Stimulated activated naive CD8-positive, alpha-beta T cell treated with anti-CD3 and anti-CD28 coated beads, Interleukin-15, amount 100 ng/mL, for 72 hours (primary cell): ENCODE results near the gene KIAA1328.
A peak's percentile ranks its signal among the peaks of the same experiment; 100 is the strongest.

Experiments used
- ATAC-seq: fragments of 150-1000 bp; cut with Tn5 transposase; 2 replicates; pipeline ENCODE4 v1.10.0; 2021; ENCODE audit warnings: mild to moderate bottlenecking, moderate library complexity
- DNase-seq, 2 donors: peaks; one replicate each; pipeline ENCODE4 v3.0.0; 2021 to 2022
- H3K27ac Mint-ChIP-seq, 2 donors: one replicate each; pipeline ENCODE4 v1.8.0; 2022; ENCODE audit warnings: mild to moderate bottlenecking in 2 of 2, mixed read lengths in 2 of 2, moderate library complexity in 2 of 2
- H3K27me3 Mint-ChIP-seq: one replicate; pipeline ENCODE4 v1.8.0; 2022; ENCODE audit warnings: mixed read lengths
- H3K4me1 Mint-ChIP-seq: one replicate; pipeline ENCODE4 v1.8.0; 2022; ENCODE audit warnings: mild to moderate bottlenecking, mixed read lengths
- H3K4me3 Mint-ChIP-seq, 2 donors: one replicate each; pipeline ENCODE4 v1.8.0; 2022; ENCODE audit warnings: mild to moderate bottlenecking in 2 of 2, mixed read lengths in 2 of 2, moderate library complexity in 1 of 2
- H3K9me3 Mint-ChIP-seq, 2 donors: one replicate each; pipeline ENCODE4 v1.8.0; 2022; ENCODE audit warnings: mixed read lengths in 2 of 2

Gene KIAA1328

GRCh38 chr18:37261246-37261840, 432.4 kb downstream of the KIAA1328 start:
- peaks cover 47% of the 10 kb centered on the region for H3K27me3 Mint-ChIP-seq
- no peak overlapping the region for H3K4me3 Mint-ChIP-seq
- ATAC-seq (no peak), DNase-seq (no peak)
- H3K27ac Mint-ChIP-seq, result no peak overlapping the region
- peaks cover 6% of the 10 kb centered on the region for H3K4me1 Mint-ChIP-seq
- no peaks in the 10 kb centered on the region for H3K9me3 Mint-ChIP-seq

- ATAC-seq, result no peak
- Mint-ChIP-seq H3K4me3 (no peak overlapping the region), H3K4me1 (peaks cover 6% of the 10 kb centered on the region), H3K9me3 (no peaks in the 10 kb centered on the region), H3K27ac (no peak overlapping the region), H3K27me3 (peaks cover 41% of the 10 kb centered on the region)
- no peak for DNase-seq
Observed at GRCh38 chr18:37261988-37262387, 433.1 kb downstream of the KIAA1328 start.

DNA sequence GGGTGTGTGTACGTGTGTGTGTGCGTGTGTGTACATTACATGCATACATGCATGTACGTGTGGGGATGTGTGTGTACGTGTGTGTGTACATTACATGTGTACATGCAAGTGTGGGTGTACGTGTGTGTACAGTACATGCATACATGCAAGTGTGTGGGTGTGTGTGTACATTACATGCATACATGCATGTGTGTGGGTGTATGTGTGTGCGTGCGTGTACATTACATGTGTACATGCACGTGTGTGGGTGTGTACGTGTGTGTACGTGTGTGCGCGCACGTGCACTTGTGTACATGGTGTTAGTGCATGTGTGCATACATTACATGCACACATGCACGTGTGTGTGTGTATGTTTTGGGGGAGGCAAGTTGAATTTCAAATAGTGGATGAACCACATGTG, 436.0 kb downstream of the KIAA1328 start:
- ATAC-seq, result no peak
- no peak for DNase-seq
- H3K9me3 Mint-ChIP-seq, result peaks cover 0 to 9% of the 10 kb centered on the region in 2 donors
- H3K4me1 Mint-ChIP-seq, result no peaks in the 10 kb centered on the region
- no peak overlapping the region for H3K4me3 Mint-ChIP-seq
- no peak overlapping the region for H3K27ac Mint-ChIP-seq
- peaks cover 20% of the 10 kb centered on the region for H3K27me3 Mint-ChIP-seq

DNA sequence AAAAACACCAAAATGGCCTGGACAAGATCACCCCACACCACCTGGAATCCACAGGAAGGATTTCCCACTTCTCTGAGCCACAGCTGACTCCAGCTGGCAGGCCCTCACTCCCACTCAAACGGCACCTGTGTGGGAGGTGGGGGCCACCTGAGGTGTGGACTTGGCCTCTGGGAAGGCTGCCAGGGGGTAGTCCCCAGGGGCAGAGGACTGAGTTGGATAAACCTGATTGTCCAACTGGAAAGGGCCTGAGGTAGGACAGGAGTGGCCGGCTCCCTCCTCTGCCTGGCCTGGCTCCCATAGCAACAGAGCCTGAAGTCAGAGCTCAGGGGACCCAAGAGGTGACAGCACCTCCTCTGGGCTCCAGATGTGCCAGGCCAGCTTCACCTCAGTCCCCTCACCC, 436.5 kb downstream of the KIAA1328 start:
- peaks cover 20% of the 10 kb centered on the region for H3K27me3 Mint-ChIP-seq
- no peak overlapping the region for H3K4me3 Mint-ChIP-seq
- H3K4me1 Mint-ChIP-seq, result no peaks in the 10 kb centered on the region
- no peak overlapping the region for H3K27ac Mint-ChIP-seq
- ATAC-seq (no peak), DNase-seq (no peak)
- H3K9me3 Mint-ChIP-seq, result peaks cover 4 to 14% of the 10 kb centered on the region in 2 donors

DNA sequence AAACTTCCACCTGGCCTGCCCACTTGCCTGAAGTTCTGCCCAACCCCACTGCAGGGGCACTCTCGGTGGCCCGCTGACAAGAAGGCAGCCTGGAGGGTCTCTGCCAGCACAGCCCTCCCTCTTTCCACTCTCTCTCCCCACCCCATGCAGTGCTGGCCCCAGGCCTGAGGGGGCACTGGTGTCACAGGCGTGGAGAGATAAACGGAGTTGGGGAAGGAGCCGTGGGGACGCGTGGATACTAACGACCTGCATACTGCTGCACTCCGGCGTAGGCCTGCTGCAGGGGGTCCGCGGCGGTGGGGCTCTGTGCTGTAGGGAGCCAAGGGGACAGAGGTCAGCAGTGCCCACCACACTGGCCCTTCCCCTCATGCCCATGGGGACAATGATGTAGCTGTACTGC, 437.4 kb downstream of the KIAA1328 start:
- no peaks in the 10 kb centered on the region for H3K4me1 Mint-ChIP-seq
- H3K27ac Mint-ChIP-seq, result no peak overlapping the region
- ATAC-seq (peak; percentile 23), DNase-seq (no peak)
- H3K4me3 Mint-ChIP-seq, result no peak overlapping the region
- peaks cover 20% of the 10 kb centered on the region for H3K27me3 Mint-ChIP-seq
- H3K9me3 Mint-ChIP-seq, result peaks cover 5 to 23% of the 10 kb centered on the region in 2 donors

DNA sequence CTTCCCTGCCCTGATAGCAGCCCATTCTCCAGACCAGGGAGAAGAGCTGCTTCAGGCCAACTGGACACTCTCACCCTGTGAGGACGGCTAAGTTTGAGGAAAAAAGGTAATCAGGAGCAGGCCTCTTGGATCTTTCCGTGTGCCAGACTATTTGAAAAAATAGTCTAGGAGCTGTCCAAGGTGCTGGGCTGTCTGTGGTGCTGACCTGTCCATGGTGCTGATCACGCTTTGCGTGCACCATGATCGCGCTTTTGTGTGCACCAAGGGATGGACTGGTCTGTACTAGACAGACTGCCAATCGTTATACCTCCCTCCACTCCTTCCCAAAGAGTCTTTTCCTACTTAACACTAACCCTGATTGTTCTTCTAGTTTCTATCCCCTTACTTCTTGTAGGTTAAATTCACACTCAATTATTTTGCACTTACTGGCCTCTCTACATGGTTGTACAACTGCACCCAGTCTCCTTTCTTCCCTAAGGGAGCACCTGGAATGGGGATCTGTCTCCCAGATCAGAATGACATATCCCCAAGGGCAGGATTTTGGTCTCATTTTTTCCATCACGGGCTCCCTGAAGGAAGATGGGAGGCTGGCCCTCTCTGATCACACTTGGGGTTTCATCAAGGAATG, 441.2 kb downstream of the KIAA1328 start:
- DNase-seq, result peak; percentile 19
- H3K27me3 Mint-ChIP-seq, result peaks cover 25% of the 10 kb centered on the region
- ATAC-seq, result no peak
- H3K4me3 Mint-ChIP-seq, result no peak overlapping the region
- no peaks in the 10 kb centered on the region for H3K4me1 Mint-ChIP-seq
- peaks cover 5 to 34% of the 10 kb centered on the region in 2 donors for H3K9me3 Mint-ChIP-seq
- H3K27ac Mint-ChIP-seq, result no peak overlapping the region

- no peak for ATAC-seq
- Mint-ChIP-seq H3K4me3 (no peak overlapping the region), H3K27me3 (peaks cover 29% of the 10 kb centered on the region), H3K4me1 (peaks cover 2% of the 10 kb centered on the region), H3K27ac (no peak overlapping the region), H3K9me3 (peaks cover 5 to 38% of the 10 kb centered on the region in 2 donors)
- DNase-seq, result no peak
Observed at GRCh38 chr18:37270666-37271052, 441.7 kb downstream of the KIAA1328 start.

- DNase-seq (no peak), ATAC-seq (no peak)
- H3K9me3 Mint-ChIP-seq, result peaks cover 5 to 44% of the 10 kb centered on the region in 2 donors
- peaks cover 5% of the 10 kb centered on the region for H3K4me1 Mint-ChIP-seq
- H3K27ac Mint-ChIP-seq, result no peak overlapping the region
- no peak overlapping the region for H3K4me3 Mint-ChIP-seq
- H3K27me3 Mint-ChIP-seq, result peaks cover 41% of the 10 kb centered on the region
Observed at GRCh38 chr18:37272226-37272625, 443.3 kb downstream of the KIAA1328 start.

DNA sequence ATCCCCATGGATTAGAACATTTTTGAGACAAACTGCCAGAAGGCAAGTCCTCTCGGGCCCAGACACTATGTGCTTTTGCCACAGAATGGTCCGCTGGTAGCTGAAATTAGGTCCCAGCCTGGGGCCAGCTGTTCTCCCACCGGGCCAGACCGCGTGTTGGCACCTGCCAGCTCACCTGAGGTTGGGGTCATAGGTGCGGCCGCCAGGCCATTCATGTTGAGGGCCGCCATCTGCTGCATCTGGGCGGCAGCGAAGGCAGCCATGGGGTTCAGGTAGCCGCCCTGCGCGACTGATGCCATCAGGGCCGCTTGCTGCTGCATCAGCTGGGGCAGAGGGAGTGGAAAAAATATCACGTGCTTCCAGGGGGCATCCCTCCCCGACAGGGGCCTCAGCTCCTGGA, 443.9 kb downstream of the KIAA1328 start:
- Mint-ChIP-seq H3K4me1 (peaks cover 5% of the 10 kb centered on the region), H3K4me3 (no peak overlapping the region), H3K9me3 (peaks cover 5 to 44% of the 10 kb centered on the region in 2 donors), H3K27me3 (peaks cover 47% of the 10 kb centered on the region), H3K27ac (no peak overlapping the region)
- ATAC-seq (no peak), DNase-seq (no peak)

- Mint-ChIP-seq H3K4me3 (no peak overlapping the region), H3K4me1 (peaks cover 5% of the 10 kb centered on the region), H3K9me3 (peaks cover 5 to 39% of the 10 kb centered on the region in 2 donors), H3K27ac (no peak overlapping the region), H3K27me3 (peaks cover 64% of the 10 kb centered on the region)
- no peak for ATAC-seq
- DNase-seq, result no peak
Observed at GRCh38 chr18:37274309-37275236, 445.6 kb downstream of the KIAA1328 start.

DNA sequence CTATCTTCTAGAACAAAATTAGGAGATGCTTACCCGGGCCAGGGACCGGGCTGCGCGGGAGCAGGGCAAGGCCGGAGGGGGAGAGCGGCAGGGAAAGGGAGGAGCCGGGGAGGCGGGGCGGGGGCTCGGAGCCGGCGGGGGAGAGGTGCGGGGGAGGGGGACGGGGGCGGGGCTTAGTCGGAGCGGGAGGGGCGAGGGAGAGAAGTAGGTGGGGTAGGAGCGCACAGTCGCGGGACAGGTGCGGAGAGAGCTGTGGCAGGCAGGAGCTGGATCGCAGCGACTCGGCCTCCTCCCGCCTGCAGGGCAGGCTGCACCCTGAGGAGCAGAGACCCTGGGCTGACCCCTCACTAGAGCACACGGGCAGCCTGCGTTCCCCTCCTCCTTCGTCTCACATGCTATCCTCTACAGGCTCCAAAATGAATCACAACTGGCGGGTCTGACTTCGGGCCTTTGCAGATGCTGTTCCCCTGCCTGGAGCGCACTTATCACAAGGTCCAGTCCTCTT, 446.4 kb downstream of the KIAA1328 start:
- peak overlapping the region in 1 of 2 donors; percentile 31 for H3K4me3 Mint-ChIP-seq
- DNase-seq (no peak), ATAC-seq (no peak)
- H3K4me1 Mint-ChIP-seq, result peaks cover 5% of the 10 kb centered on the region
- H3K27me3 Mint-ChIP-seq, result peaks cover 71% of the 10 kb centered on the region
- peaks cover 2 to 32% of the 10 kb centered on the region in 2 donors for H3K9me3 Mint-ChIP-seq
- H3K27ac Mint-ChIP-seq, result no peak overlapping the region

GRCh38 chr18:37276111-37276890, 447.4 kb downstream of the KIAA1328 start:
- Mint-ChIP-seq H3K9me3 (peaks cover 0 to 21% of the 10 kb centered on the region in 2 donors), H3K27ac (no peak overlapping the region), H3K27me3 (peaks cover 73% of the 10 kb centered on the region), H3K4me1 (peaks cover 5% of the 10 kb centered on the region), H3K4me3 (no peak overlapping the region)
- ATAC-seq, result no peak
- no peak for DNase-seq

- DNase-seq, result no peak
- ATAC-seq, result no peak
- Mint-ChIP-seq H3K4me1 (peaks cover 5% of the 10 kb centered on the region), H3K9me3 (peaks cover 0 to 16% of the 10 kb centered on the region in 2 donors), H3K27me3 (peaks cover 78% of the 10 kb centered on the region), H3K4me3 (no peak overlapping the region), H3K27ac (peak overlapping the region in 1 of 2 donors; percentile 52)
Observed at GRCh38 chr18:37277804-37278203, 448.9 kb downstream of the KIAA1328 start.
